NT2/D1 (cell line): ENCODE results near the gene MYRF.
A peak's percentile ranks its signal among the peaks of the same experiment; 100 is the strongest.

Experiments
- DNase-seq: peaks from one replicate; pipeline ENCODE4 v3.0.0-alpha.2; 2011; ENCODE audit warnings: low read depth, low spot score
- H3K27me3 ChIP-seq: 2 replicates; pipeline ENCODE4 v1.6.0; 2011; ENCODE audit warnings: mild to moderate bottlenecking; ENCODE audit not compliant: insufficient read length, insufficient read depth
- H3K36me3 ChIP-seq: 2 replicates; pipeline ENCODE4 v1.6.1; 2011; ENCODE audit warnings: mild to moderate bottlenecking, low read length, mixed read lengths; ENCODE audit not compliant: insufficient read depth, insufficient read length
- H3K4me1 ChIP-seq: 2 replicates; pipeline ENCODE4 v1.5.1; 2011; ENCODE audit not compliant: insufficient read depth, insufficient read length
- H3K4me3 ChIP-seq: 2 replicates; pipeline ENCODE4 v1.5.1; 2011; ENCODE audit warnings: low read depth; ENCODE audit not compliant: insufficient read length
- H3K9ac ChIP-seq: 2 replicates; pipeline ENCODE4 v1.6.0; 2011; ENCODE audit warnings: low read depth; ENCODE audit not compliant: insufficient read length
- H3K9me3 ChIP-seq: 2 replicates; pipeline ENCODE4 v1.5.1; 2011; ENCODE audit warnings: mild to moderate bottlenecking, low read length; ENCODE audit not compliant: insufficient read depth
- SUZ12 ChIP-seq: IDR thresholded peaks from 2 replicates; pipeline ENCODE4 v1.6.1; 2011; ENCODE audit not compliant: insufficient read length, insufficient read depth; ENCODE audit errors: extremely low read depth
- YY1 ChIP-seq: IDR thresholded peaks from 2 replicates; pipeline ENCODE4 v1.6.1; 2011; ENCODE audit not compliant: insufficient read length, insufficient read depth
- ZNF274 ChIP-seq: IDR thresholded peaks from 2 replicates; pipeline ENCODE4 v1.6.1; 2011; ENCODE audit warnings: mild to moderate bottlenecking, low read depth, low read length

Gene MYRF

GRCh38 chr11:61709572-61709971 is 42.9 kb upstream of the MYRF start:
- H3K36me3 ChIP-seq, result no peaks in the 10 kb centered on the region
- peaks cover 51% of the 10 kb centered on the region for H3K4me1 ChIP-seq
- H3K27me3 ChIP-seq, result no peaks in the 10 kb centered on the region
- no peak overlapping the region for H3K9ac ChIP-seq
- H3K4me3 ChIP-seq, result no peak overlapping the region
- DNase-seq, result no peak
- H3K9me3 ChIP-seq, result no peaks in the 10 kb centered on the region
- no peak for TF ChIP-seq SUZ12
- no peak for TF ChIP-seq YY1

- DNase-seq, result no peak
- no peak for TF ChIP-seq YY1
- no peaks in the 10 kb centered on the region for H3K36me3 ChIP-seq
- H3K27me3 ChIP-seq, result no peaks in the 10 kb centered on the region
- no peaks in the 10 kb centered on the region for H3K9me3 ChIP-seq
- peaks cover 46% of the 10 kb centered on the region for H3K4me1 ChIP-seq
- no peak overlapping the region for H3K4me3 ChIP-seq
- no peak overlapping the region for H3K9ac ChIP-seq
These were observed 42.4 kb upstream of the MYRF start for GRCh38 chr11:61710019-61710418.

- Histone ChIP-seq H3K9ac (no peak overlapping the region), H3K4me1 (peaks cover 48% of the 10 kb centered on the region), H3K36me3 (no peaks in the 10 kb centered on the region), H3K9me3 (no peaks in the 10 kb centered on the region), H3K4me3 (no peak overlapping the region), H3K27me3 (no peaks in the 10 kb centered on the region)
- no peak for DNase-seq
- TF ChIP-seq SUZ12 (no peak), YY1 (no peak), ZNF274 (no peak)
These were observed 41.4 kb upstream of the MYRF start for GRCh38 chr11:61711037-61711436.

GRCh38 chr11:61711498-61711897 is 40.9 kb upstream of the MYRF start:
- no peak overlapping the region for H3K4me3 ChIP-seq
- TF ChIP-seq YY1, result no peak
- DNase-seq, result no peak
- H3K4me1 ChIP-seq, result peaks cover 53% of the 10 kb centered on the region
- no peaks in the 10 kb centered on the region for H3K36me3 ChIP-seq
- H3K9ac ChIP-seq, result no peak overlapping the region
- no peaks in the 10 kb centered on the region for H3K27me3 ChIP-seq
- no peaks in the 10 kb centered on the region for H3K9me3 ChIP-seq

- DNase-seq, result no peak
- peaks cover 48% of the 10 kb centered on the region for H3K4me1 ChIP-seq
- H3K4me3 ChIP-seq, result no peak overlapping the region
- H3K9me3 ChIP-seq, result no peaks in the 10 kb centered on the region
- TF ChIP-seq ZNF274 (no peak), SUZ12 (no peak), YY1 (no peak)
- no peaks in the 10 kb centered on the region for H3K36me3 ChIP-seq
- H3K9ac ChIP-seq, result peak overlapping the region; percentile 22
- no peaks in the 10 kb centered on the region for H3K27me3 ChIP-seq
These were observed 40.1 kb upstream of the MYRF start for GRCh38 chr11:61712314-61712713.

GRCh38 chr11:61712846-61713245 is 39.6 kb upstream of the MYRF start:
- TF ChIP-seq ZNF274 (no peak), SUZ12 (no peak), YY1 (no peak)
- Histone ChIP-seq H3K9ac (peak overlapping the region; percentile 22), H3K4me1 (peaks cover 51% of the 10 kb centered on the region), H3K36me3 (no peaks in the 10 kb centered on the region), H3K9me3 (no peaks in the 10 kb centered on the region), H3K27me3 (no peaks in the 10 kb centered on the region), H3K4me3 (no peak overlapping the region)
- no peak for DNase-seq

GRCh38 chr11:61713464-61713863 is 39.0 kb upstream of the MYRF start:
- H3K4me3 ChIP-seq, result no peak overlapping the region
- H3K9ac ChIP-seq, result no peak overlapping the region
- peaks cover 53% of the 10 kb centered on the region for H3K4me1 ChIP-seq
- no peak for TF ChIP-seq ZNF274
- no peak for TF ChIP-seq SUZ12
- TF ChIP-seq YY1, result no peak
- no peak for DNase-seq
- no peaks in the 10 kb centered on the region for H3K36me3 ChIP-seq
- no peaks in the 10 kb centered on the region for H3K9me3 ChIP-seq
- no peaks in the 10 kb centered on the region for H3K27me3 ChIP-seq

GRCh38 chr11:61713906-61714305 is 38.5 kb upstream of the MYRF start:
- H3K36me3 ChIP-seq, result no peaks in the 10 kb centered on the region
- DNase-seq, result no peak
- peaks cover 53% of the 10 kb centered on the region for H3K4me1 ChIP-seq
- no peak overlapping the region for H3K4me3 ChIP-seq
- TF ChIP-seq YY1, result no peak
- H3K9me3 ChIP-seq, result no peaks in the 10 kb centered on the region
- H3K9ac ChIP-seq, result no peak overlapping the region
- no peaks in the 10 kb centered on the region for H3K27me3 ChIP-seq
